Measurements from ENCODE around the gene OLFML1.

- TF ChIP-seq CTCF (IDR thresholded peaks at IDR 0.05 in 8 of 11, conservative IDR thresholded peaks at IDR 0.05 in 3 of 11) (no peak), POLR2A (IDR thresholded peaks at IDR 0.05) (no peak), POLR2AphosphoS5 (IDR thresholded peaks at IDR 0.05) (no peak)
Observed at GRCh38 chr11:7498193-7498592, 12.9 kb downstream of the OLFML1 start.
